ENCODE data around the gene SPACDR. TPM values are rescaled to one million over a fixed set of nuclear protein-coding genes. Genes with fewer than 3 reads are reported as not detected.
"Not testable (repeated sequence)": the region's sequence is repeated elsewhere in the genome, so short reads cannot be mapped to it uniquely, and the experiment has no call there.

Gene SPACDR
- total RNA-seq, 1 donor from 2014 or later, result 2.9 TPM

- intact Hi-C loops (cut with micrococcal nuclease), result no loop called here
These were observed 2.9 kb upstream of the SPACDR start for GRCh38 chr7:100466653-100467605.

GRCh38 chr7:100465702-100466311 is 1.7 kb upstream of the SPACDR start:
- intact Hi-C loops (cut with micrococcal nuclease), result no loop called here

- intact Hi-C loops (cut with micrococcal nuclease), result no loop called here
These were observed 1.2 kb upstream of the SPACDR start for GRCh38 chr7:100465299-100465698.

DNA sequence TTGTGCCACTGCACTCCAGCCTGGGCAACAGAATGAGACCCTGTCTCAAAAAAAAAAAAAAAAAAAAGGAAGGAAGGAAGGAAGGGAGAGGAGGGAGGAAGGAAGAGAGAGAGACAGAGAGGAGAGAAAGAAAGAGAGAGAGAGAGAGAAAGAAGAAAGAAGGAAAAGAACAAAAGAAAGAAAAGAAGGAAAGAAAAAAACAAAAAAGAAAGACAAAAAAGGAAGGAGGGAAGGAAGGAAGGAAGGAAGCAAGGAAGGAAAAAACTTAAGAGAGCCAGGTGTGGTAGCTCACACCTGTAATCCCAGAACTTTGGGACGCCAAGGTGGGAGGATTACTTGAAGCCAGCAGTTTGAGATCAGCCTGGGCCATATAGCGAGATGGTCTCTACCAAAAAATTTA is 731 bp upstream of the SPACDR start:
- intact Hi-C loops (cut with micrococcal nuclease), result no loop called here

GRCh38 chr7:100457033-100457432 is 7.0 kb downstream of the SPACDR start:
- intact Hi-C loops (cut with micrococcal nuclease), result no loop called here

DNA sequence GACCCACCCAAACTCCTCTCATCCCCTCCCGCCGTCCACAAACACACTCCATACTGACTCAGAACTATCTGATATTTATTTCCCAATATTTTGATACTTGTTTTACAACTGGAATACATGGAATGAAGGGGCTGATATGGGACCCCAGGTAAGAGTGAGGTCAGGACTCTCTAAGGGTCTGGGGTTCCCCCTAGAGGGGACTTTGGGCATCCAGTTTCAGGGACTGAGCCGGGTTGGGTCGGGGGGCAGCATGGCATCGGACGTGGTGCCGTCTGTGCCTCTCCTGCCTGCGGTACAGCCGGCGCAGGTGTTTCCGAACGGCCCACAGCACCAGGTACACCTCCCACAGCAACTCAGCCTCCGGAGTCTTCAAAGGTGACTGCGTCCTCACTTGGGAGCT is 7.5 kb downstream of the SPACDR start:
- intact Hi-C loops (cut with micrococcal nuclease), result no loop called here

DNA sequence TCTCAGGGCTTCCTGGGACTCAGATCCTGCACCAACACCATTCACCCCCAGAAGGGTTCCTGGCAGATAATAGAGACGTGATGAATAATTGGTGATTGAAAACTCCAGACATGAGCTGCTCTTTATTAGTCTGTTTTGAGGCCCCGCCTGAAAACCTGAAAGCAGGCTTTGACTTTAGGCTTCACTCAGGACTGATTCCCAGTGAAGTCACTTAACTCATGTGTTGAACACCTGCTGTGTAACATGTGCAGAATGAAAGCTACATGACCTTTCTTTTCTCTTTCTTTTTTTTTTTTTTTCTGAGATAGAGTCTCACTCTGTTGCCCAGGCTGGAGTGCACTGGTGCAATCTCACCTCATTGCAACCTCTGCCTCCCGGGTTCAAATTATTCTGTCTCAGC is 8.9 kb downstream of the SPACDR start:
- intact Hi-C loops (cut with micrococcal nuclease), result no loop called here

DNA sequence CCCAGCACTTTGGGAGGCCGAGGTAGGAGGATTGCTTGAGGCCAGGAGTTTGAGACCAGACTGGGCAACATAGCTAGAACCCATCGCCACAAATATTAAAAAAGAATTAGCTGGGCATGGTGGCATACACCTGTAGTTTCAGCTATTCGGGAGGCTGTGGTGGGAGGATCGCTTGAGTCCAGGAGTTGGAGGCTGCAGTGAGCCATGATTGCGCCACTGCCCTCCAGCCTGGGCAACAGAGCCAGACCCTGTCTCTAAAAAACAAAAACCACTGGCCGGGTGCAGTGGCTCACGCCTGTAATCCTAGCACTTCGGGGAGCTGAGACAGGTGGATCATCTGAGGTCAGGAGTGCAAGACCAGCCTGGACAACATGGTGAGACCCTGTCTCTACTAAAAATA is 10.2 kb downstream of the SPACDR start:
- intact Hi-C loops (cut with micrococcal nuclease), result not testable (repeated sequence)

DNA sequence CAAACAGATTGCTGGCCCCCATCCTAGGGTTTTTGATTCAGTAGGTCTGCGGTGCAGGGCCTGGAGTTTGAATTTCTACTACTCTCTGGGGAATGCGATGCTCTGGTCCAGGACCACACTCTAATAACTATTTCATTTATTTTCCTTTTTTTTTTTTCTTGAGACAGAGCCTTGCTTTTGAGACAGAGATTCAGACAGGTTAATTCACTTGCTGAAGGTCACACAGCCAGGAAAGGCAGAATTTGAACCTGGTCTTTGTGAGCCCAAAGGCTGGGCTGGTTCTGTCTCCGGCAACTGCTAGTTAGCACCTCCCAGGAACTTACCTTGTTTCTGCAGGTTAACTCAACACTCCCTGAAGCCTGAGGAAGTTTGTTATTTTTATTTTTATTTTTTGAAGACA is 11.5 kb downstream of the SPACDR start:
- intact Hi-C loops (cut with micrococcal nuclease), result no loop called here

DNA sequence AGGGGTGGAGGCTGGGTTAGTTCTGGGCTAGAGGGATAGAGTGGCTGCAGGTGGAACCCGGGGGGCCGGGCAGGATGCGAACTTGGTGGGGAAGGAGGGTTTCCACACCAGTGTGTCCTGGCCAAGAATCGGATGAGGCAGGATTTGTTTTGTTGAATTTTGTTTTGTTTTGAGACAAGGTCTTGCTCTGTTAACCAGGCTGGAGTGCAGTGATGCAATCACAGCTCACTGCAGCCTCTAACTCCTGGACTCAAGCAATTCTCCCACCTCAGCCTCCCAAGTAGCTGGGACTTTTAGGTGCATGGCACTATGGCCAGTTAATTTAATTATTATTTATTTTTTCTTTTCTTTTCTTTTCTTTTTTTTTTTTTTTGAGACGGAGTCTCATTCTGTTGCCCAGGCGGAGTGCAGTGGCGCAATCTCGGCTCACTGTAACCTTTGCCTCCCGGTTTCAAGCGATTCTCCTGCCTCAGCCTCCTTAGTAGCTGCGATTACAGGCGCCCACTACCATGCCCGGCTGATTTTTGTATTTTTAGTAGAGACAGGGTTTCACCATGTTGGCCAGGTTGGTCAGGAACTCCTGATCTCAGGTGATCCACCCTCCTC is 14.8 kb downstream of the SPACDR start:
- intact Hi-C loops (cut with micrococcal nuclease), result no loop called here

- intact Hi-C loops (cut with micrococcal nuclease), result not testable (repeated sequence)
These were observed 16.7 kb downstream of the SPACDR start for GRCh38 chr7:100447363-100447762.

DNA sequence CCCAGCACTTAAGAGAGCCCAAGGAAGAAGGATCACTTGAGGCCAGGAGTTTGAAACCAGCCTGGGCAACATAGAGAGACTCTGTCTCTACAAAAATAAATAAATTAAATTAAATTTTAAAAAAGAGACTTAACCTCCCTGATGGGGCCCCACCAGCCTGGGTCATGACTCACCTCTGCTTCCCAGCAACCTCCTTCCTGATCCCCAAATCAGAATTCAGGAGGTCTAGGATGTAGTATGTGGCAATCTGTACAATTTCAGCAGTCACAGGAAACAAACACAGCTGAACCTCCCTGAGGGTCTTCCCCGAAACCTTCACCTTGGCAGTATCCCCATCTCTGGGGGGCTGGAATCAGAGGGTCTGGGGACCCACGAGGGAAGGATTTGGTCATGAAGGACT is 18.0 kb downstream of the SPACDR start:
- intact Hi-C loops (cut with micrococcal nuclease), result no loop called here

DNA sequence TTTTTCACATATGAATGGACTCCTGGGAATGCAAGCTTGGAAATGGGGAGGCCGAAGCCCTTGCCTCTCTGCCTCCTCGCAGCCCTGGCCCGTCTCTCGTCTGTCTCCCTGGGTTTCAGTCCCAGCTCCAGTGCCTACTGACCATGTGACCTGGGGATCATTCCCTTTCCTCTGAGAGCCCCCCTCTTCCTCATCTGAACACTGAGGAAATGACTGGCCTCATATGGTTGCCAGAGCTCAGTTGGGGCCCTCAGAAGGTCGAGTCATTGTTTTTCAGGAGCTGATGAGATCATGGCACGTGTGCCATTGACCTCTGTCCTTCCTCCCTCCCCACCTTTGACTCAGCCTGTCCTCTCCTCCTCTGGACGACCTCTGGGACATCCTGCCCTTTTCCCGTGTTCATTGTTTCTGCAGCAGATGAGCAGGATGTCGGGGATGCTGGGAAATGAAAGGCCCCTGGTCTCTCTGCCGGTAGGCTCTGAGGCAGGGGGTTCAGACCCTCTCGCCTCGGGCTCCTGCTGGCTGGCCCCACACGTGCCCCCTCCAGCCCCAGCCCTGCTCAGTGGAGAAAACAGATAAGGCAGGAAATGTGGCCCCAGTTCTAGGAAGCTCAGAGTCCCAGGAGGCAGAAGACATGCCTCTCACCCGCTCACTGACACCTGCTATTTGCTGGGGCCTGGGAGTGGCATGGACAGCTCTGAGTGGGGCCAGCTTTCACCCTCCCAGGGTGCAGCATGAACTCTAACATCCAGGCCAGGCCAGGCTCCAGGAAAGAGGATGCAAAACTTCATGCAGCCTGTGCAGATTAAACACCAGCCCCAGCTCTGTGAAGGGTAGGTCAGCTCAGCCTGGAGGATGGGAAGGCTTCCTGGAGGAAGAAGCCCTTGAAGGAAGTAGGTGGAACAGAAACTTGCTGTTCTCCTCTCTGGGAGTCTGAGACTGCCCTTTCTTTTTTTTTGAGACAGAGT is 19.5 kb downstream of the SPACDR start:
- intact Hi-C loops (cut with micrococcal nuclease), result no loop called here

DNA sequence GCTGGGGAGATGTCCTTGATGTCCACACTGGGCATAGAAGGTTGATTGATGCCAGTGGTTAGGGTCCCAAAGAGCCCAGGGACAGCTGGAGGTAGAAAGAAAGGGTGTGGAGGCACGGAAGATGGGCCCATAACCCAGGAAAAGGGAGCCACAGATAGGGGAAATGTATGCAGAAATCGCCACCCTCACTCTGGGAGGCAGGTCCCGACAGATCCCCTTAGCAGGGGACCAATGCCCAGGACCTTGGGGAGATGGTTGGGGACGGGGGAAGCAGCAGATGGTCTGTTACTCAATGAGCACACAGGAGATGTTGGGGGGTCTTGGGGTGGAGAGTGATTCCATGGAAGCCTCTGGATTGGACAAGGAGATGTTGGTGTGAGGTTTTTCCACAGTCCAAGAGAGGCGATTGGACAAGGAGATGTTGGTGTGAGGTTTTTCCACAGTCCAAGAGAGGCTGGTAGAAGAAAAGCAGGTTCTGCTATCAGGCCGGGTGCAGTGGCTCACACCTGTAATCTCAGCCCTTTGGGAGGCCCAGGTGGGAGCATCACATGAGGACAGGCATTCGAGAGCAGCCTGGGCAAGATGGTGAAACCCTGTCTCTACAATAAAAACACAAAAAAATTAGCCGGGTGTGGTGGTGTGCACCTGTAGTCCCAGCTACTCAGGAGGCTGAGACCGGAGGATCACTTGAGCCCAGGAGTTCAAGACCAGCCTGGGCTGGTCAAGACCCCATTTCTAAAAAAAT is 20.8 kb downstream of the SPACDR start:
- intact Hi-C loops (cut with micrococcal nuclease), result no loop called here

GRCh38 chr7:100441641-100442535 is 22.2 kb downstream of the SPACDR start:
- intact Hi-C loops (cut with micrococcal nuclease), result no loop called here

DNA sequence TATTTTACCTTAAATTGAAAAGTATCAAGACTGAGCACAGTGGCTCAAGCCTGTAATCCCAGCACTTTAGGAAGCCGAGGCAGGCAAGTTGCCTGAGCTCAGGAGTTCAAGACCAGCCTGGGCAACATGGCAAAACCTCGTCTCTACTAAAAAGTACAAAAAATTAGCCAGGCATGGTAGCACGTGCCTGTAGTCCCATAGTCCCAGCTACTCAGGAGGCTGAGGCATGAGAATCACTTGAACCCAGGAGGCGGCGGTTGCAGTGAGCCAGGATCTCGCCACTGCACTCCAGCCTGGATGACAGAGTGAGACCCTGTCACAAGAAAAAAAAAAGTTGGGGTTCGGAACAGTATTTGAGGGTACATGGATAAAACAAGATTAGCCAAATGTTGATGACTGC is 24.8 kb downstream of the SPACDR start:
- intact Hi-C loops (cut with micrococcal nuclease), result not testable (repeated sequence)

DNA sequence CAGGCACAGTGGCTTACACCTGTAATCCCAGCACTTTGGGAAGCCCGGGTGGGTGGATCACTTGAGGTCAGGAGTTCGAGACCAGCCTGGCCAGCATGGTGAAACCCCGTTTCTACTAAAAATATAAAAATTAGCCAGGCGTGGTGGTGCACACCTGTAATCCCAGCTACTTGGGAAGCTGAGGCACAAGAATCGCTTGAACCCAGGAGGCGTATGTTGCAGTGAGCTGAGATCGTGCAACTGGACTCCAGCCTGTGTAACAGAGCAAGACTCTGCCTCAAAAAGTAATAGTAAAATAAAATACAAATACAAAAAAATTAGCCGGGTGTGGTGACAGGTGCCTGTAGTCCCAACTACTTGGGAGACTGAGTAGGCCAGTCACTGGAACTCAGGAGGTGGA is 25.3 kb downstream of the SPACDR start:
- intact Hi-C loops (cut with micrococcal nuclease), result not testable (repeated sequence)

GRCh38 chr7:100438172-100438571 is 25.9 kb downstream of the SPACDR start:
- intact Hi-C loops (cut with micrococcal nuclease), result no loop called here

All from T-helper 1 cell treated with Interleukin-12 subunit alpha and Interleukin-12 subunit beta and Interleukin-4 antibody, amounts not matched to agents 30 ng/mL and 1 ng/mL, for 36 hours (primary cell).